Measurements from ENCODE around the gene FAF2.

DNA sequence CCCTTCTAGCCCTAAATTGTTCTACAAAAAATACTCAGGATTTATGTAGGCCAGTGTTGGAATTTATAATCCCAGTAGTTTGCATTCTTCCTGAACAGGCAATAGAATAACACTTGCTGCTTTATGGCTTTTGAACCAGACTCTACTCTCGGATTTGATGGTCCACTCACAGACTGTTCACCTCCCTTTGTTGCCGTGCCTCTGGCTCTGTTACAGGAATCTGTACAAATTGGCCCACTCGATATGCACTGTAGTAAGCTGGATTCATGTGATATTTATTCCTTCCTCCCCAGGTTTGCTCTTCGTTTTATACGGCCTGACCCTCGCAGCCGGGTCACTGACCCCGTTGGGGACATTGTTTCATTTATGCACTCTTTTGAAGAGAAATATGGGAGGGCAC is 43.7 kb downstream of the FAF2 start:
- TF ChIP-seq JUND (IDR thresholded peaks at IDR 0.05) = no peak
- no peak for TF ChIP-seq RAD21 (IDR thresholded peaks at IDR 0.05)
- no peak for TF ChIP-seq YY1 (IDR thresholded peaks at IDR 0.05)
- TF ChIP-seq, protein P1, sequence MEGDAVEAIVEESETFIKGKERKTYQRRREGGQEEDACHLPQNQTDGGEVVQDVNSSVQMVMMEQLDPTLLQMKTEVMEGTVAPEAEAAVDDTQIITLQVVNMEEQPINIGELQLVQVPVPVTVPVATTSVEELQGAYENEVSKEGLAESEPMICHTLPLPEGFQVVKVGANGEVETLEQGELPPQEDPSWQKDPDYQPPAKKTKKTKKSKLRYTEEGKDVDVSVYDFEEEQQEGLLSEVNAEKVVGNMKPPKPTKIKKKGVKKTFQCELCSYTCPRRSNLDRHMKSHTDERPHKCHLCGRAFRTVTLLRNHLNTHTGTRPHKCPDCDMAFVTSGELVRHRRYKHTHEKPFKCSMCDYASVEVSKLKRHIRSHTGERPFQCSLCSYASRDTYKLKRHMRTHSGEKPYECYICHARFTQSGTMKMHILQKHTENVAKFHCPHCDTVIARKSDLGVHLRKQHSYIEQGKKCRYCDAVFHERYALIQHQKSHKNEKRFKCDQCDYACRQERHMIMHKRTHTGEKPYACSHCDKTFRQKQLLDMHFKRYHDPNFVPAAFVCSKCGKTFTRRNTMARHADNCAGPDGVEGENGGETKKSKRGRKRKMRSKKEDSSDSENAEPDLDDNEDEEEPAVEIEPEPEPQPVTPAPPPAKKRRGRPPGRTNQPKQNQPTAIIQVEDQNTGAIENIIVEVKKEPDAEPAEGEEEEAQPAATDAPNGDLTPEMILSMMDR (IDR thresholded peaks at IDR 0.05; ENCODE audit: low read depth, low read length, missing input control) = no peak
- TF ChIP-seq GABPA (IDR thresholded peaks at IDR 0.05 in 1 of 2, conservative IDR thresholded peaks at IDR 0.05 in 1 of 2) = no peak
- TF ChIP-seq, protein P2, sequence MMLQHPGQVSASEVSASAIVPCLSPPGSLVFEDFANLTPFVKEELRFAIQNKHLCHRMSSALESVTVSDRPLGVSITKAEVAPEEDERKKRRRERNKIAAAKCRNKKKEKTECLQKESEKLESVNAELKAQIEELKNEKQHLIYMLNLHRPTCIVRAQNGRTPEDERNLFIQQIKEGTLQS (IDR thresholded peaks at IDR 0.05) = no peak
- TF ChIP-seq EGR1 (IDR thresholded peaks at IDR 0.05; ENCODE audit: low read depth in 2 of 2) = no peak
- TF ChIP-seq, protein P3, sequence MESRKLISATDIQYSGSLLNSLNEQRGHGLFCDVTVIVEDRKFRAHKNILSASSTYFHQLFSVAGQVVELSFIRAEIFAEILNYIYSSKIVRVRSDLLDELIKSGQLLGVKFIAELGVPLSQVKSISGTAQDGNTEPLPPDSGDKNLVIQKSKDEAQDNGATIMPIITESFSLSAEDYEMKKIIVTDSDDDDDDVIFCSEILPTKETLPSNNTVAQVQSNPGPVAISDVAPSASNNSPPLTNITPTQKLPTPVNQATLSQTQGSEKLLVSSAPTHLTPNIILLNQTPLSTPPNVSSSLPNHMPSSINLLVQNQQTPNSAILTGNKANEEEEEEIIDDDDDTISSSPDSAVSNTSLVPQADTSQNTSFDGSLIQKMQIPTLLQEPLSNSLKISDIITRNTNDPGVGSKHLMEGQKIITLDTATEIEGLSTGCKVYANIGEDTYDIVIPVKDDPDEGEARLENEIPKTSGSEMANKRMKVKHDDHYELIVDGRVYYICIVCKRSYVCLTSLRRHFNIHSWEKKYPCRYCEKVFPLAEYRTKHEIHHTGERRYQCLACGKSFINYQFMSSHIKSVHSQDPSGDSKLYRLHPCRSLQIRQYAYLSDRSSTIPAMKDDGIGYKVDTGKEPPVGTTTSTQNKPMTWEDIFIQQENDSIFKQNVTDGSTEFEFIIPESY (IDR thresholded peaks at IDR 0.05) = no peak
- TF ChIP-seq RXRA (IDR thresholded peaks at IDR 0.05) = no peak
- TF ChIP-seq TAF1 (conservative IDR thresholded peaks at IDR 0.05) = no peak
- TF ChIP-seq, protein P4, sequence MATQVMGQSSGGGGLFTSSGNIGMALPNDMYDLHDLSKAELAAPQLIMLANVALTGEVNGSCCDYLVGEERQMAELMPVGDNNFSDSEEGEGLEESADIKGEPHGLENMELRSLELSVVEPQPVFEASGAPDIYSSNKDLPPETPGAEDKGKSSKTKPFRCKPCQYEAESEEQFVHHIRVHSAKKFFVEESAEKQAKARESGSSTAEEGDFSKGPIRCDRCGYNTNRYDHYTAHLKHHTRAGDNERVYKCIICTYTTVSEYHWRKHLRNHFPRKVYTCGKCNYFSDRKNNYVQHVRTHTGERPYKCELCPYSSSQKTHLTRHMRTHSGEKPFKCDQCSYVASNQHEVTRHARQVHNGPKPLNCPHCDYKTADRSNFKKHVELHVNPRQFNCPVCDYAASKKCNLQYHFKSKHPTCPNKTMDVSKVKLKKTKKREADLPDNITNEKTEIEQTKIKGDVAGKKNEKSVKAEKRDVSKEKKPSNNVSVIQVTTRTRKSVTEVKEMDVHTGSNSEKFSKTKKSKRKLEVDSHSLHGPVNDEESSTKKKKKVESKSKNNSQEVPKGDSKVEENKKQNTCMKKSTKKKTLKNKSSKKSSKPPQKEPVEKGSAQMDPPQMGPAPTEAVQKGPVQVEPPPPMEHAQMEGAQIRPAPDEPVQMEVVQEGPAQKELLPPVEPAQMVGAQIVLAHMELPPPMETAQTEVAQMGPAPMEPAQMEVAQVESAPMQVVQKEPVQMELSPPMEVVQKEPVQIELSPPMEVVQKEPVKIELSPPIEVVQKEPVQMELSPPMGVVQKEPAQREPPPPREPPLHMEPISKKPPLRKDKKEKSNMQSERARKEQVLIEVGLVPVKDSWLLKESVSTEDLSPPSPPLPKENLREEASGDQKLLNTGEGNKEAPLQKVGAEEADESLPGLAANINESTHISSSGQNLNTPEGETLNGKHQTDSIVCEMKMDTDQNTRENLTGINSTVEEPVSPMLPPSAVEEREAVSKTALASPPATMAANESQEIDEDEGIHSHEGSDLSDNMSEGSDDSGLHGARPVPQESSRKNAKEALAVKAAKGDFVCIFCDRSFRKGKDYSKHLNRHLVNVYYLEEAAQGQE (IDR thresholded peaks at IDR 0.05) = no peak
- TF ChIP-seq, protein P5, sequence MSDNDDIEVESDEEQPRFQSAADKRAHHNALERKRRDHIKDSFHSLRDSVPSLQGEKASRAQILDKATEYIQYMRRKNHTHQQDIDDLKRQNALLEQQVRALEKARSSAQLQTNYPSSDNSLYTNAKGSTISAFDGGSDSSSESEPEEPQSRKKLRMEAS (IDR thresholded peaks at IDR 0.05) = no peak
- TF ChIP-seq HNF4G (IDR thresholded peaks at IDR 0.05) = no peak
- no peak for TF ChIP-seq SP1 (IDR thresholded peaks at IDR 0.05)

All from liver (tissue), 3 donors.